Astrocyte (in vitro differentiated cells and primary cell): ENCODE results near the gene GIT1. TPM values are rescaled to one million over a fixed set of nuclear protein-coding genes. Genes with fewer than 3 reads are reported as not detected.

Experiments used
- DNase-seq: peaks from one replicate; pipeline ENCODE4 v3.0.0-alpha.2; 2010; ENCODE audit warnings: low read depth
- FAIRE-seq: peaks from 2 replicates; lab custom pipeline; 2011; peaks lifted over from hg19 to GRCh38; lab: Jason Lieb, UNC
- H2AFZ ChIP-seq: 2 replicates; pipeline ENCODE4 v1.6.0; 2012; ENCODE audit warnings: low read depth, low read length, inconsistent platforms
- H3K27ac ChIP-seq: 2 replicates; pipeline ENCODE4 v1.5.1; 2011; ENCODE audit warnings: low read depth, low read length, inconsistent platforms
- H3K27me3 ChIP-seq: 2 replicates; pipeline ENCODE4 v1.6.0; 2011; ENCODE audit warnings: low read length, inconsistent platforms; ENCODE audit not compliant: insufficient read depth
- H3K36me3 ChIP-seq: 2 replicates; pipeline ENCODE4 v1.5.1; 2011; ENCODE audit warnings: low read length, inconsistent platforms; ENCODE audit not compliant: insufficient read depth
- H3K4me1 ChIP-seq: 2 replicates; pipeline ENCODE4 v1.5.1; 2011; ENCODE audit warnings: low read length, inconsistent platforms; ENCODE audit not compliant: insufficient read depth
- H3K4me2 ChIP-seq: 2 replicates; pipeline ENCODE4 v1.6.0; 2012; ENCODE audit warnings: low read length, inconsistent platforms
- H3K4me3 ChIP-seq: 2 replicates; pipeline ENCODE4 v1.5.1; 2011; ENCODE audit warnings: low read depth, mild to moderate bottlenecking, low read length, inconsistent platforms; ENCODE audit not compliant: insufficient read depth
- H3K79me2 ChIP-seq: 2 replicates; pipeline ENCODE4 v1.6.0; 2012; ENCODE audit warnings: mild to moderate bottlenecking, low read length, inconsistent platforms; ENCODE audit not compliant: insufficient read depth
- H3K9ac ChIP-seq: 2 replicates; pipeline ENCODE4 v1.6.0; 2012; ENCODE audit warnings: mild to moderate bottlenecking, low read length, inconsistent platforms
- H3K9me3 ChIP-seq: 2 replicates; pipeline ENCODE4 v1.5.1; 2012; ENCODE audit warnings: low read depth, mild to moderate bottlenecking, low read length, inconsistent platforms; ENCODE audit not compliant: insufficient read depth
- H4K20me1 ChIP-seq: 2 replicates; pipeline ENCODE4 v1.6.0; 2012; ENCODE audit warnings: low read length, inconsistent platforms; ENCODE audit not compliant: insufficient read depth
- H3K27ac Mint-ChIP-seq: one replicate; pipeline ENCODE4 v1.8.0; 2021; ENCODE audit warnings: mild to moderate bottlenecking, mixed read lengths; ENCODE audit not compliant: unreplicated experiment
- H3K27me3 Mint-ChIP-seq: one replicate; pipeline ENCODE4 v1.8.0; 2021; ENCODE audit warnings: low read depth, mixed read lengths; ENCODE audit not compliant: unreplicated experiment
- H3K36me3 Mint-ChIP-seq: one replicate; pipeline ENCODE4 v1.8.0; 2021; ENCODE audit warnings: low read depth, mixed read lengths; ENCODE audit not compliant: unreplicated experiment
- H3K4me1 Mint-ChIP-seq: one replicate; pipeline ENCODE4 v1.8.0; 2021; ENCODE audit warnings: low read depth, mixed read lengths; ENCODE audit not compliant: unreplicated experiment
- H3K4me3 Mint-ChIP-seq: one replicate; pipeline ENCODE4 v1.8.0; 2021; ENCODE audit warnings: mild to moderate bottlenecking, moderate library complexity, mixed read lengths; ENCODE audit not compliant: unreplicated experiment
- H3K9me3 Mint-ChIP-seq: one replicate; pipeline ENCODE4 v1.8.0; 2021; ENCODE audit warnings: mild to moderate bottlenecking, mixed read lengths; ENCODE audit not compliant: unreplicated experiment
- CTCF ChIP-seq: IDR thresholded peaks from 2 replicates; pipeline ENCODE4 v1.5.1; 2011; ENCODE audit warnings: low read depth, mild to moderate bottlenecking, inconsistent platforms, low read length, moderate library complexity; ENCODE audit not compliant: insufficient read depth
- EZH2 ChIP-seq: IDR thresholded peaks from 2 replicates; pipeline ENCODE4 v1.6.1; 2012; ENCODE audit warnings: mild to moderate bottlenecking, low read length, inconsistent platforms; ENCODE audit not compliant: insufficient read depth
- total RNA-seq: library from RNA; stranded (reverse); gene quantifications from 2 replicates; pipeline ENCODE4 v1.2.1, GENCODE V29; 2021

The GIT1 gene
- total RNA-seq, 1 donor from 2014 or later: 52.2 TPM

- no peak overlapping the region for H3K9ac ChIP-seq
- H3K27me3 ChIP-seq: peaks cover 10% of the 10 kb centered on the region
- peaks cover 16% of the 10 kb centered on the region for H4K20me1 ChIP-seq
- H3K27me3 Mint-ChIP-seq: peaks cover 8% of the 10 kb centered on the region
- H3K79me2 ChIP-seq: no peaks in the 10 kb centered on the region
- H2AFZ ChIP-seq: peak overlapping the region; percentile 67
- no peak overlapping the region for H3K27ac ChIP-seq
- peak; percentile 45 for DNase-seq
- peaks cover 2% of the 10 kb centered on the region for H3K36me3 Mint-ChIP-seq
- no peak for FAIRE-seq
- no peak overlapping the region for H3K27ac Mint-ChIP-seq
- H3K4me3 Mint-ChIP-seq: no peak overlapping the region
- no peaks in the 10 kb centered on the region for H3K36me3 ChIP-seq
- no peaks in the 10 kb centered on the region for H3K9me3 ChIP-seq
- peaks cover 35% of the 10 kb centered on the region for H3K4me1 ChIP-seq
- peak overlapping the region; percentile 62 for H3K4me2 ChIP-seq
- peaks cover 16% of the 10 kb centered on the region for H3K4me1 Mint-ChIP-seq
- H3K4me3 ChIP-seq: peak overlapping the region; percentile 31
- TF ChIP-seq EZH2 (no peak), CTCF (peak; percentile 28)
- H3K9me3 Mint-ChIP-seq: no peaks in the 10 kb centered on the region
These were observed 28.2 kb upstream of the GIT1 start for GRCh38 chr17:29617481-29618271.

- Histone ChIP-seq H3K27me3 (peaks cover 10% of the 10 kb centered on the region), H3K36me3 (no peaks in the 10 kb centered on the region), H2AFZ (no peak overlapping the region), H3K4me2 (peak overlapping the region; percentile 62), H3K4me1 (peaks cover 35% of the 10 kb centered on the region), H4K20me1 (peaks cover 16% of the 10 kb centered on the region), H3K79me2 (no peaks in the 10 kb centered on the region), H3K27ac (no peak overlapping the region), H3K9me3 (no peaks in the 10 kb centered on the region), H3K9ac (no peak overlapping the region), H3K4me3 (no peak overlapping the region)
- DNase-seq (peak; percentile 55), FAIRE-seq (no peak)
- peaks cover 2% of the 10 kb centered on the region for H3K36me3 Mint-ChIP-seq
- H3K4me3 Mint-ChIP-seq: no peak overlapping the region
- TF ChIP-seq EZH2 (peak; percentile 50), CTCF (peak; percentile 59)
- H3K4me1 Mint-ChIP-seq: peaks cover 16% of the 10 kb centered on the region
- H3K27me3 Mint-ChIP-seq: peaks cover 8% of the 10 kb centered on the region
- no peaks in the 10 kb centered on the region for H3K9me3 Mint-ChIP-seq
- H3K27ac Mint-ChIP-seq: no peak overlapping the region
These were observed 27.7 kb upstream of the GIT1 start for GRCh38 chr17:29617125-29617480.
